ENCODE results near the gene LRG1.

The LRG1 gene

DNA sequence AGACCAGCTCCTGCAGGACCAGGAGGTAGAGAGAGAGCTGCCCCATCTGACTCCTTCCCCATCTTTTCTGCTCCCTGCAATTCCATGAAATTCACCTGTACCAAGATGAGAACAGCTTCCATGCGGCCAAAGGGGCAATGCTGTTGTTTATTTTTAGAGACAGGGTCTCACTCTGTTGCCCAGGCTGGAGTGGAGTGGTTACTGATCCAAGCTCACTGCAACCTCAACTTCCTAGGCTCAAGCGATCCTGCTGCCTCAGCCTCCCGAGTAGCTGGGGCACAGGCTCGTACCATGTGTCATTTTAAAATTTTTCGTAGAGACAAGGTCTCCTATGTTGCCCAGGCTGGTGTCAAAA is 18.0 kb downstream of the LRG1 start:
- Histone ChIP-seq H3K4me1 (ENCODE audit: insufficient read depth, poor library complexity, severe bottlenecking) (peaks cover 10% of the 10 kb centered on the region), H3K4me3 (ENCODE audit: severe bottlenecking) (no peak overlapping the region), H3K27me3 (ENCODE audit: insufficient read depth, poor library complexity, severe bottlenecking) (no peaks in the 10 kb centered on the region), H3K36me3 (ENCODE audit: low read depth) (no peaks in the 10 kb centered on the region), H3K9me3 (ENCODE audit: severe bottlenecking) (no peaks in the 10 kb centered on the region), H3K27ac (ENCODE audit: poor library complexity, severe bottlenecking) (no peak overlapping the region)
- no peak for TF ChIP-seq CTCF (IDR thresholded peaks at IDR 0.05; ENCODE audit: poor library complexity, severe bottlenecking)
- ATAC-seq (ENCODE audit: low read depth) (no peak), DNase-seq (ENCODE audit: low spot score) (no peak)

GRCh38 chr19:4521170-4521887 is 18.5 kb downstream of the LRG1 start:
- DNase-seq (ENCODE audit: low spot score): no peak
- H3K27ac ChIP-seq (ENCODE audit: poor library complexity, severe bottlenecking): no peak overlapping the region

DNA sequence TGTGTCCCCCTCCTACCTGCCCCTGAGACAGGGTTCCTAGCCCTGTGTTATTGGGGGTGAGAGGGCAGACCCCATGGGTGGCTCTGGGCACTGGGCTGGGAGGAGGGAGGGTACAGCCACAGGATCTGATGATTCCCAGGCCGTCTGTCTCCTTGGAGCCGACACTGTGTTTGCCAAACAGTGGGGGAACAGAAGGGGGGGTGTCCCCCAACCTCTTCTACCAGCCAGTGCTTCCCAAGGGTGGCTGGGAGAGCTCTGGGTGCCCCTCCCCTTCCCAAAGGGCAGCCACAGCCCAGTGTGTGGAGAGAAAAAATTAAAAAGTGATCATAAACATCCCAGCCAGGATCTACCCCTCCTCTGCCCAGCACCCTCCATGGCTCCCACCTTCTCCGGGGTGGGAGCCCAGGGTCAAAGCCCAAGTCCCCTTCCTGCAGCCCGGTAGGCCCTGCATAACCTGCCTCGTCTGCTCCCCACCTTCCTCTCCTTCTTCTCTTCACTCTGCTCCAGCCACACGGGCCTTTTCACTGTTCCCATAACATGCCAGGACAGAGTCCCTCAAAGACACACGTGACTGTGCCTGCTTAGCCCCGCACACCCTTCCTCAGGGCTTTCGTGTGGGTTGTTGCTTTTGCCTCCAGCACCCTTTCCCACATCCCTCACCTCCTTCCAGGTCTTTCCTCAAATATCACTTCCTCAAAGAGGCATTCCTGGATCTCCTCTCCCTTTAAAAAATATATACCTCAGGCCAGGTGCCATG is 20.1 kb downstream of the LRG1 start:
- no peak for TF ChIP-seq CTCF (IDR thresholded peaks at IDR 0.05; ENCODE audit: poor library complexity, severe bottlenecking)
- DNase-seq (ENCODE audit: low spot score): no peak

More at GRCh38 chr19:4521170-4521887, 18.5 kb downstream of the LRG1 start:
- Histone ChIP-seq H3K27me3 (ENCODE audit: insufficient read depth, poor library complexity, severe bottlenecking) (no peaks in the 10 kb centered on the region), H3K9me3 (ENCODE audit: severe bottlenecking) (no peaks in the 10 kb centered on the region), H3K4me1 (ENCODE audit: insufficient read depth, poor library complexity, severe bottlenecking) (peaks cover 10% of the 10 kb centered on the region), H3K36me3 (ENCODE audit: low read depth) (no peaks in the 10 kb centered on the region), H3K4me3 (ENCODE audit: severe bottlenecking) (no peak overlapping the region)
- no peak for ATAC-seq (ENCODE audit: low read depth)
- TF ChIP-seq CTCF (IDR thresholded peaks at IDR 0.05; ENCODE audit: poor library complexity, severe bottlenecking): no peak

GRCh38 chr19:4519172-4519496 is 20.7 kb downstream of the LRG1 start:
- Histone ChIP-seq H3K4me1 (ENCODE audit: insufficient read depth, poor library complexity, severe bottlenecking) (peaks cover 10% of the 10 kb centered on the region), H3K36me3 (ENCODE audit: low read depth) (no peaks in the 10 kb centered on the region), H3K4me3 (ENCODE audit: severe bottlenecking) (no peak overlapping the region), H3K9me3 (ENCODE audit: severe bottlenecking) (no peaks in the 10 kb centered on the region), H3K27ac (ENCODE audit: poor library complexity, severe bottlenecking) (no peak overlapping the region), H3K27me3 (ENCODE audit: insufficient read depth, poor library complexity, severe bottlenecking) (no peaks in the 10 kb centered on the region)
- no peak for ATAC-seq (ENCODE audit: low read depth)
- no peak for TF ChIP-seq CTCF (IDR thresholded peaks at IDR 0.05; ENCODE audit: poor library complexity, severe bottlenecking)
- DNase-seq (ENCODE audit: low spot score): no peak

More for the DNA sequence above, 20.1 kb downstream of the LRG1 start:
- ATAC-seq (ENCODE audit: low read depth): peak; percentile 29; the same call in 2 of the 3 replicates
- no peaks in the 10 kb centered on the region for H3K9me3 ChIP-seq (ENCODE audit: severe bottlenecking)
- H3K4me3 ChIP-seq (ENCODE audit: severe bottlenecking): no peak overlapping the region
- H3K36me3 ChIP-seq (ENCODE audit: low read depth): no peaks in the 10 kb centered on the region
- peak overlapping the region; percentile 4 for H3K27ac ChIP-seq (ENCODE audit: poor library complexity, severe bottlenecking)
- peaks cover 10% of the 10 kb centered on the region for H3K4me1 ChIP-seq (ENCODE audit: insufficient read depth, poor library complexity, severe bottlenecking)
- no peaks in the 10 kb centered on the region for H3K27me3 ChIP-seq (ENCODE audit: insufficient read depth, poor library complexity, severe bottlenecking)

Measured in RWPE2 (cell line).